Left lobe of liver (tissue), 2 donors: ENCODE results near the gene ELOVL2. TPM values are rescaled to one million over a fixed set of nuclear protein-coding genes. Genes with fewer than 3 reads are reported as not detected.
"Not testable (repeated sequence)": the region's sequence is repeated elsewhere in the genome, so short reads cannot be mapped to it uniquely, and the experiment has no call there.

Experiments used
- ATAC-seq: fragments of 200-7000 bp; cut with Tn5 transposase; one replicate; pipeline ENCODE4 v1.9.1; 2020; ENCODE audit warnings: mild to moderate bottlenecking, moderate library complexity
- DNase-seq: peaks from one replicate; pipeline ENCODE4 v3.0.0-alpha.2; 2020; ENCODE audit warnings: low spot score
- total RNA-seq: library from RNA; stranded (reverse); gene quantifications from one replicate; pipeline ENCODE4 v1.2.1, GENCODE V29; 2021
- donor health status: DM: no; HTN: no; CAD: no; lungs with moderate emphysema.
- donor health status: DM: no; HTN: yes; CAD: no.

Gene ELOVL2
- total RNA-seq, 1 donor from 2014 or later = 5.9 TPM

DNA sequence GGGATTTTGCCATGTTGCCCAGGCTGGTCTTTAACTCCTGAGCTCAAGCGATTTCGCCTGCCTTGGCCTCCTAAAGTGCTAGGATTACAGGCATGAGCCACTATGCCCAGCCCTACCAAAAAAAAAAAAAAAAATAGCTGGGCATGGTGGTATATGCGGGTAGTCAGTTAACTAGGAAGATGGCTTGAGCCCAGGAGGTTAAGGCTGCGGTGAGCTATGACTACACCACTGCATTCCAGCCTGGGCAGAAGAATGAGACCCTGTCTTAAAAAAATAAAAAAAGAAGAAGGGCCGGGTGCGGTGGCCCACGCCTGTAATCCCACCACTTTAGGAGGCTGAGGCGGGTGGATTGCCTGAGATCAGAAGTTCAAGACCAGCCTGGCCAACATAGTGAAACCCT lies 50.2 kb downstream of the ELOVL2 start:
- ATAC-seq (no peak), DNase-seq (no peak)

DNA sequence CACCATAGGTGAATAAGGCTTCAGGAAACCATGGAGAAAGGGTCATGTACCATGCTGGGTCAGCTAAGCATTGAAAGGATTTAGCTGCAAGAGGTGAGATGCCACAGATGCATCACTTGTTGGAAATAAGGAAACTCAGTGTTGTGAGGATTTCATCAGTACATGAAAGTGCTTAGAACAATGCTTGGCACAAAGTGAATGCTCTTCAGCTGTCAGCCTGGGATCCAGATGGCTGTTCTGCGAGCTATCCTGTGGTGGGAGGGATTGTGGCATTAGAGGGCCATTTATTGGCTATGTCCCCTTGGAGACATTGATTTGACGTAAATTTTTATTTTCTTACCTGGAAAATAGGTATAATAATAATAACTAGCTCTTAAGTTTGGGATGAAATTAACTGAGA lies 53.0 kb downstream of the ELOVL2 start:
- DNase-seq = no peak
- ATAC-seq = no peak

DNA sequence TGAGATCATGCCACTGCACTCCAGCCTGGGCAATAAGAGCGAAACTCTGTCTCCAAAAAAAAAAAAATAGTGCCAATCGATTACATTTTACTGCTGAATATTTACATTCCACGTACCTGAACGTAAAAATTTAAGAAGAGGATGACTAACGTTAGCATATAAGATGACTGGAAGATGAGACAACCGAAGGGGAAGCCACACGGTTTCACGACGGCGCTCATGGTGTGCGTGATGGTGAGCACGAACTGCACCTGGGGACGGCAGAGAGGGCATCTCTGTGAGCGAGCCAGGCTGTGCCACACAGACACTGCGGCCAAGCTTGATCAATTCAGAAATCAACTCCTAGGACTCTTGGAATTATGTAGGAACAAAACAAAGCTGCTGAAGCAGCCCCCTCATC lies 54.5 kb downstream of the ELOVL2 start:
- DNase-seq = no peak

DNA sequence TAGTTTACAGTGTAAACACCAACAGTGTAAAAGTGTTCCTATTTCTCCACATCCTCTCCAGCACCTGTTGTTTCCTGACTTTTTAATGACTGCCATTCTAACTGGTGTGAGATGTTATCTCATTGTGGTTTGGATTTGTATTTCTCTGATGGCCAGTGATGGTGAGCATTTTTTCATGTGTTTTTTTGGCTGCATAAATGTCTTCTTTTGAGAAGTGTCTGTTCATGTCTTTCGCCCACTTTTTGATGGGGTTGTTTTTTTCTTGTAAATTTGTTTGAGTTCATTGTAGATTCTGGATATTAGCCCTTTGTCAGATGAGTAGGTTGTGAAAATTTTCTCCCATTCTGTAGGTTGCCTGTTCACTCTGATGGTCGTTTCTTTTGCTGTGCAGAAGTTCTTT lies 59.1 kb downstream of the ELOVL2 start:
- DNase-seq, ATAC-seq: not testable (repeated sequence)

More for the DNA sequence above, 54.5 kb downstream of the ELOVL2 start:
- ATAC-seq = no peak

DNA sequence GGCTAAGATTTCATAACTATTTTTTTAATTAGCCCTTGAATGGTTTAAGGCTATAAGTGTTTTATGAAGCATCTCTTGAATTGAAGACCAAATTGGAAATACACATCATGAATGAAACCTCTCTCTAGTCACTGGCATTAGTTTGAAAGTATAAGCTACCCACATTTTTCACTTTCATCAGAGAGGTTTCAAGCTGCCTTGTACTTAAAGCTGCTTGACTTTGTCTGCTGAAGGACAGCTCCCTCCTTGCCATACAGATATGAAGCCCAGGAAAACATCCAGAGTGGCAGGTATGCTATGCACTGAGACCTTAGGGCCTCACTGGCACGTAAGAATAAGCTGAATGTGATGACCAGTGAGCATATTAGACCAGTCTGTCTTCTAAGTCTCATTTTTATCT lies 62.7 kb downstream of the ELOVL2 start:
- DNase-seq = no peak
- no peak for ATAC-seq

DNA sequence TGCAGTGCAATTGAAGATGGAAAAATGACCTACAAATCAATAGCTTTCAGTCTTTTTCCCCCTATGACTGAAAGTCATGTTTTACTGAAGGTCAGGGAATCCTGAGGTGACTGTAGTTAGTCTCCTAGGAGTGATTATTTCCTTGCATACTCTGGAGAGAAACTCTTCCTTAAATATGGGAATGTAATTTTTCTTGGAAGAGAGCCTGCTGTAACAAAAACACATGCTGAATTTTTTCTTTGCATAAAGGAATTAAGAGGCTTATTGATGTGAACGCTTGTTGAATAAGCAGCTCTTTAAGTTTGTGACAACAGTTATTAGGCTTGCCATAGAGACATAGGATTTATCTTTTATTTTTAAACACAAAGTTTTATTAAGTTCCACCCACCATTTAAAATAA lies 64.5 kb downstream of the ELOVL2 start:
- DNase-seq (no peak), ATAC-seq (no peak)

DNA sequence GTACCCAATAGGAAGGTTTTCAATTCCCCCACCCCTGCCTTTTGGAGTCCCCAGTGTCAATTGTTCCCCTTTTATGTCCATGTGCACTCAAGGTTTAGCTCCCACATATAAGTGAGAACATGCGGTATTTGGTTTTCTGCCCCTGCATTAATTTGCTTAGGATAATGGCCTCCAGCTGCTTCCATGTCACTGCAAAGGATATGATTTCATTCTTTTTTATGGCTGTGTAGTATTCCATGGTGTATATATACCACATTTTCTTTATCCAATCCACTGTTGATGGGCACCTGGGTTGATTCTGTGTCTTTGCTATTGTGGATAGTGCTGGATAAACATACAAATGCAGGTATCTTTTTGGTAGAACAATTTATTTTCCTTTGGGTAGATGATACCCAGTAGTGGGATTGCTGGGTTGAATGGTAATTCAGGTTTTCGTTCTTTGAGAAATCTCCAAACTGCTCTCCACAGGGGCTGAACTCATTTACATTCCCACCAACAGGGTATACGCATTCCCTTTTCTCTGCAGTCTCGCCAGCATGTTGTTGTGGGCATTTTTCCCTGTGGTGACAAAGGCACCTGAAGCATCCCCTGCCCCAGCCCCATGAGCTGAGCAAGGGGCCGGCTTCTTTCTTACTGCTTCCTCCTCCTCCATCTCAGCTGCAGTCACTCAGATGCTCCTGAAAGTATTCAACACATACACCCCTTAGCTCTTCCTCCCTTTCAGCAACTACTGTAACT lies 66.7 kb downstream of the ELOVL2 start:
- DNase-seq (no peak), ATAC-seq (no peak)

DNA sequence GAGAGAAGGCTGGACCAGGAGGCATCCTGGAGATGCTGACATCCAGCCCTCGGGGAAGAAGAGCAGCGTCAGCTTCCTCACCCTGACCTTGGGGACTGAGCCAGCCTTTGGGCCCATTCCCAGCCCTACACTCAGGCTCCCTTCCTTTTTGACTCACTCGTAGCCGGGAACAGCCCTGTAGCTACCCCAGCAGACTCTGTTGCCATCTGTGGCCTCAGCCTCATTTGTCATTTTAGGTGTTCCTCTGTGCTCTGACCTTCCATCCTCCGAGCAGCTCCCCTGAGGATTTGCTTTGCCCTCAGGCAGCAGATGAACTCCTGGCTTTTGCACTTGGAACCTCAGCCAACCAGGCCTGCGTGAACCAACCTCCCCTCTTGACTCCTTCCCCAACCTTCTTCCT lies 67.5 kb downstream of the ELOVL2 start:
- ATAC-seq (no peak), DNase-seq (no peak)

DNA sequence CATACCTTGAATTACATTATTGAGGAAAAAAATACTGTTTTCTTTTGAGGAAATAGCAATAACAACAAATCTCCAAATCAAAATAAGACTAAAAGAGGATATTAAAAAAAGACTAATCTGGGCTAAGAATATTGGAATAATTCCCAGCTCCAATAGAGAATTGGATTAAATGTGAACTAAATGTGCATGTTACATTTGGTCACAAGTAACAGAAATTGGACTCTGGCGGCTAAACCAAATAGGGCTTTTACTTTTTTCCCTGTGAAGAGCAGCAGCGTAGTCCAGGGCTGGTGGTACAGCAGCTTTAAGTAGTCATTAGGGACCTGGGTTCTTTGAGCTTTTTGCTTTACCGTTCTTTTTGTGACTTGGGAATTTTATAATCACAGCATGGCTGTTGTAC lies 71.9 kb downstream of the ELOVL2 start:
- DNase-seq (no peak), ATAC-seq (no peak)

DNA sequence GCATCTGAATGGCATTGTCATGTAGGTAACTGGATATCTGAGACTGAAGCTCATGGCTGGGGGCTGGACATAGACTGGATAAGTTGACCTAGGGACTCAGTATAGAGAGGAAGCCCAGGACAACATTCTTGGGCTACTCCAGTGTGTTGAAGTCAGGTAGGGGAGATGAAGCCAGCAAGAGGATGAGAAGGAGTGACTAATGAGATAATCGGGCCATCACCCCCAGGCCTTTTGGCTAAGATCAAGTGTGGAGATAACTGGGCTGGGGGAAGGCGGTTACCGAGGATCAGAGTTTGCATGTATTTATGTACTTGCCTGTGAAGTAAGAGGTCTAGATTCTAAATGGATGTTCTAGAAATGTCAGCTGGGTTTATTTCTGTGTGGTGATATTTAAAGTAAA lies 73.4 kb downstream of the ELOVL2 start:
- DNase-seq = no peak
- ATAC-seq = no peak

DNA sequence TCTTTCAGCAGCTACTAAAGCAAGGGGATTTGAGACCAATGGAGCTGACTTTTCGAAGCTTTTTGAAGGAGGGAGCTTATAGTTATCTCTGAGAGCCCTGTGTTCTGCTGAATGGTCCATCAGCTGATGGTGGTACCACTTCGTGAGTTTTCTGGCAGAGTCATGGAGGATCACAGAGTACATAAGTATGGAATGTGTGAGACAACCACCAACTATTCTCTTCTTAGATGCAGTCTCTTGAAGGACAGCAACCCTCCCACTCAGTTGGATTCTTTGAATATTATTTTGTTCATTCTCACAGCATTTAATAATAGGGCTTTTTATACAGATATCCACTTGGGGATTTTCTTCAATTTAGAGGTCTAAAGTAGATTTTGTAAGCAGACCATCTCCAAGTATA lies 75.3 kb downstream of the ELOVL2 start:
- no peak for DNase-seq
- no peak for ATAC-seq

DNA sequence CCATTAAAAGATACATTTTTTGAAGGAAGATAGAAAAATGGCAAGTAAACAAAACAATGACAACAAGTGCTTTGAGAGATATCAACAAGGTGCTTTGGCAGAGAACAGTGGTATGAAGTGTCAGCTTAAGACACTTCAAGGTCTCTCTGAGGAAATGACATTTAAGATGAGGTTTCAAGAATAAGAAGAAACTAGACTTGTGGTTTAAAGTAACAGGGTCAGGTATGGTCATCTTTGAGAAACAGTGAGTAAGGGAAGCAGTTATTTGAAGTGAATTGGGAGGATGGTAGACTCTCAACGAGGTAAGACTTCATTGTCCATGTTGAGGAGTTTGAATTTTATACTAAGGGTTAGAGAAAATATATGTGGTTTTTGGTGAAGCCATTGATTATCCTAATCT lies 79.4 kb downstream of the ELOVL2 start:
- no peak for DNase-seq
- ATAC-seq = no peak

DNA sequence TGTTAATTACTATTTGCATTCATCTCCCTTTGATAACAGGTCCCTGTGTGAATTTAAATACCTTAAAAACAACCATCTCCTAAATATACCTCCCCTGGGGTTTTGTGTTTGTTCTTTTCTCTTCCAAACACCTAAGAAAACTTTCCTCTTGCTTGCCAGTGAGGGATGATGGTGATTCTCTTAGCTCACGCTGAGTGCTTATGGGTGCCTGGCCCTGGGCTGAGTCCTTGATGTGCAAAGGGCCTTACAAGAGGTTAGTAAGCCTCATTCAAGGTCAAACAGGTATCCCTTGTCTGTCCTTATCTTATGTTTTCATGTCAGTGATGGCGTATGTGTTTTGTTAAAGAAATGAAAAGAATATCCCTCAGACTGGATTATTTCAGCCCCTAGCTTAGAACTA lies 81.0 kb downstream of the ELOVL2 start:
- ATAC-seq = no peak

DNA sequence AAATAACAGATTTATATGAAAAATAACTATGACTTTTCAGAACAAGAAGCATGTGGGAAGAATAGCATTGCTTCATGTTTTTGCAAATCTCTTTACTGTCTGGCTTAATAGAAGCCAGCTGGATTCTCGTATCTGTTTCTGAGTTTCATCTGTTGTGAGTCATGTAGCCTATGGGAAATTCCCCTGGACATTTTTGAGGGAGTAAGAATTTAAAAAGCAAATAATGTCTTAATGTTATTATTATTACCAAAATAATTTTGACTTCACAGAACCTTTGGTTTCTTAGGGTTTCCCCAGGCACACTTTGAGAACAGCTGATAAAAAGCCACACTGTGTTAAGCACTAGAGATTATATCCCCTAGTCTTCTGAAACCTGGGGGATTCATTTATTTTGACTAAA lies 81.4 kb downstream of the ELOVL2 start:
- ATAC-seq (no peak), DNase-seq (no peak)

More for the DNA sequence above, 81.0 kb downstream of the ELOVL2 start:
- DNase-seq = no peak

DNA sequence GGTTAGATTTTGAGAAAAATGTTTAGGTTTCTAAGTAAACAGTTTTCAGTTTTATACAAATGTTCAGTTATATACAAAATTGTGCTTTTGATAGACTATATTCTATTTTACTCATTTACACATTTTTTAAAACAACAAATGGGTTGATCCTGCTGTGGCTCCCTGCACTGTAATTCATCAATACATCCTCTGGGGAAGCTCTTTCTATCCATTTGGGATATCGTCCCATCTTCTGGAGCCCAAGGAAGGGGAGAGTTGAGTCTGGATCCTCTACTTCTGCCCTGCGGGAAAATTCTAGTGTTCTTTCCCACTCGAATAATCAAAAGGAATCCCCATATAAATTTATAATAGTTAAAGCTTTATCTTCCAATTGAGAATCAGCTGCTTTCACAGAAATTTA lies 82.3 kb downstream of the ELOVL2 start:
- DNase-seq (no peak), ATAC-seq (no peak)

DNA sequence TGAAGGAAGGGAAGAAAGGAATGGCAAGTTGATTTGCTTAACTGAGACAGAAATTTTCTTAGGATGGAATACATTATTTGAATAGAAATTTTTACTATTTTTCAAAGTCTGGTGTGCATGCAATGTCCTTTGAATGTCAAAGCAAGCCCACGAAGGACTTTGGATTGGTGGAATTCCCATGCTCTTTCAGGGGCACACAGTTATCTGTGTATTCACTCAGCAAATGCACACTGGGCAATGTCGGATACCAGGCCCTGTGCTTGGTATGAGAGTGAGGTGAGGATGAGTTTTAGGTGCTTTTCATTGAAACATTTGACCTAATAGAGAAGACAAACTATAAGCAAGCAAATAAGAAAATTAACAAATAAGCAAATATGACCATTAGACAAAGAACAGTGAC lies 83.9 kb downstream of the ELOVL2 start:
- DNase-seq (no peak), ATAC-seq (no peak)

DNA sequence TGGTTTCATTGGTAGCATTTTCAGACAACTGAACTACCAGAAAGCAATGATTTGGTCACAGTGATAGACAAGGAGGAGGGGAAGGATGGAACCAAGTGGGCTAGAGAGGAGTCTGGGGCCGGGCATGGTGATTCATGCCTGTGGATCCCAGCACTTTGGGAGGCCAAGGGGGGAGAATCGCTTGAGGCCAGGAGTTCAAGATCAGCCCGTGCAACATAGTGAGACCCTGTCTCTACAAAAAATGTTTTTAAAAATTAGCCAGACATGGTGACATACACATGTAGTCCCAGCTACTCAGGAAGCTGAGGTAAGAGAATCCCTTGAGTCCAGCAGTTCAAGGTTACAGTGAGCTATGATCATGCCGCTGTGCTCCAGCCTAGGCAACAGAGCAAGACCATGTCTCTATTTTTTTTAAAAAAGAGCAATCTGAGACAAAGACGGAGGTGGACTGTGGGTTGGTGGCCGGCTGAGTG lies 86.7 kb downstream of the ELOVL2 start:
- ATAC-seq = no peak
- DNase-seq = no peak

DNA sequence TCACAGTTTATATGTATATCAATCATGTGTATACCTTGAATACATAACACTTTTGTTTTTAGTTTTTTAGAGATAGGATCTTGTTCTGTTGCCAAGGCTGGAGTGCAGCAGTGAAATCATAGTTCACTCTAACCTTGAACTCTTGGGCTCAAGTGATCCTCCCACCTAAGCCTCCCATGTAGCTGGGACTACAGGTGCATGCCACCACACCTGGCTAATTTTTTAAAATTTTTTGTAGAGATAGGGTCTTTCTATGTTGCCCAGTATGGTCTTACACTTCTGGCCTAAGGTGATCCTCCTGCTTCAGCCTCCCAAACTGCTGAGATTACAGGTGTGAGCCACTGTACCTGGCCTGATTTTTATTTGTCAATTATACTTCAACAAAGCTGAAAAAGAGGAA lies 87.3 kb downstream of the ELOVL2 start:
- no peak for ATAC-seq
- no peak for DNase-seq

DNA sequence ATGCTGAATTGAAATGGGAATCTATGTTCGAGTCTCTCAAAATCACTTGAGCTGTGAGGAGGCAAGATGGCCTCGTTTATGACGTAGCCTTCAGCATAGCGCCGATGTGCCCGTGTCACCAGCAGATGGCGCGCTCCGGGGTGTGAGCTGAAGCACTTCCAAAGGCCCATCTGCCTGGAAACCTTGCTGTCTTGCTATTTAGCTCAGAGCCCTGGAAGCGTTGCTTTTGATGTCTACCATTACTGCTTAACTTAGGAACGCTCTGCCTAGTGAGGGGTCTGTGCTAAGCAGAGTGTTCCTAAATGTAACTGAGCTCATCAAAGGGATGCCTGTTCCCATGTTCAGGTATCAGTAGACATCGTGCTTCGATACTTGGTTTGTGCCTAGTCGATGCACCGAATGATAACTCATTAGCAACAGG lies 89.5 kb downstream of the ELOVL2 start:
- ATAC-seq = peak; percentile 98
- peak; percentile 76 for DNase-seq

DNA sequence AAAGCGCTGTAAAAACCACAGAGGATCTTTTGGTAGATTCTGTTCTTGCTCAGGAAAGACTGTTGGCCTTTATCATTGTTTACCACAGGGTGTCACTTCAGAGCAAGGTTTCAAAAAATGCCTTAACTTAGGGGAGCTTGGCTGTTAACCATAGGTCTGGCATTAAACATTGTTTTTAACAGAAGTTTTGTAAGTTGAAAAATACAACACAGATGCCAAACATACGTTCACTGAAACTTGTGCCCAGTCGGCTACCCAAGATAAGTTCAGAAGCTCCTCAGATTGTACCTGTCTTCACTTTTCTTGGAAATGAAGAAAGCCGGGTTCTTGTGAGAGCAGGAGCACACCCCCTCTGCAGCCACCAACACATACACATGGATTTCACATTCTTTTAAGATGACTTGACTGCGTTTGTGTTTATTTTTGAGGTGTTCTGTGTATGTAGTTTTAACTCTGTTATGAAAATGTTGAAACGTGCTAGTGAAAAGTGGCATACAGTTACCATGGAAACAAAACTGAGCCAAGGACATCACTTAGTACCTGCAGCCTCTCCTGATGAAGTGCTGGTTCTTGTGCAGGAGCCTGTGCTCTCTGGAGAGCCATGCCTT lies 92.3 kb downstream of the ELOVL2 start:
- DNase-seq (no peak), ATAC-seq (peak; percentile 88)

DNA sequence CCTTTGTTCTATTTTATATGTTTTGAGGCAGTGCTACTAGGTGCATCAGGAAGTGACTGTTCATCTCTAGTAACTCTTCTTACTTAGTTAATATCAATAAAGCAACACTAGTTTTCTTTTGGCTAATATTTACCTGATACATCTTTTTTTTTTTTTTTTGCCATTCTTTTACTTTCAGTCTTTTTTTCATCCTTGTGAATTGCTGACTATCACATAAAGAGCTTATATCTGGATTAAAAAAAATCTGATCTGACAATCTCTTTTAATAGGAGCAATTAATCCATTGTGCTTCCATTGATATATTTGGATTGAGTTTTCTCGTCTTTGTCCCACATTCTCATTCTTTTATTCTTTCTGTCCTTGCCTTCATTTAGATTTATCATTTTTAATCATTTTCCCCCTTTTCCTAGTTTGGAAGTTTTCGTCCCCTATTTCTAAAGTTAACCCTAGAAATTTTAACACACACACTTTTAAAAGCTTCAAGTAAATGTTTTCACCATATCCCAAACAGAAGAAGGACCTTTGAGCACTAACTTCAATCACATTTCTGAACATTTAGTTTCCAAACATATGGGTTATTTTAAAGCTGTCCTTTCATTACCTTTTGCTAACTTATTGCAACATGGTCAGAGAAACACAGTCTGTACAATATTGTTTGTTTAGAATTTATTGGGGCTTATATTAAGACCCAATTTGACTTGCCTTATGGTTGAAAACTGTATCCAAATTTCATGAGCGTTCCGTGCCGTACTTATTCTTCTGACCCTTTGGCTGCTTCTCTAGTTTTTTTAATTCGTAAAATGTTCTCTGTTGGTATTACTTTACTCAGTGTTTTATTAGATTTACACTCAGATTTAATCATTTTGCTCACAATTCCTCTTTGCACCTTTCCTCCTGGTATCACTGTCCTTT lies 94.3 kb downstream of the ELOVL2 start:
- ATAC-seq = no peak

DNA sequence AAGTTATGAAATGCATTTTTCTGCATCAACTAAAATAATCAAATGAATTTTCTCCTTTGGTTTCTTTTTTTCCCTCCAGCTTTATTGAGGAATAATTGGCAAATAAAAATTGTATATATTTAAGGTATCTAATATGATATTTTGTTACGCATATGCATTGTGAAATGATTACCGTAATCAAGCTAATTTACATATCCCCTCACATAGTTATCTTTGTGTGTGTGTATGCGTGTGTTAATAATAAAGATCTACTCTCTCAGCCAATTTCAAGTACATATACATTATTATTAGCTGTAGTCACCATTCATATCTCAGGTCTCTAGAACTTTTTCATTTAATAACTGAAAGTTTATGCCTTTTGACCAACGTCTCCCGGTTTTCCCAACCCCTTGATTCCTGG lies 96.1 kb downstream of the ELOVL2 start:
- DNase-seq (no peak), ATAC-seq (no peak)

More for the DNA sequence above, 94.3 kb downstream of the ELOVL2 start:
- DNase-seq = no peak
